Stomach smooth muscle (tissue), 2 donors: Measurements from ENCODE around the gene KAZN.

ENCODE experiments used
- H3K27ac ChIP-seq: one replicate; pipeline ENCODE4 v1.7.0; 2013; ENCODE audit warnings: mild to moderate bottlenecking, low read length, inconsistent platforms
- H3K27me3 ChIP-seq, 2 donors: one replicate each; pipeline ENCODE4 v1.7.0; 2013; ENCODE audit warnings: low read length in 2 of 2; ENCODE audit not compliant: insufficient read depth in 2 of 2, control insufficient read depth in 1 of 2
- H3K36me3 ChIP-seq, 2 donors: one replicate each; pipeline ENCODE4 v1.7.0; 2013; ENCODE audit warnings: low read length in 2 of 2; ENCODE audit not compliant: control insufficient read depth in 2 of 2, insufficient read depth in 2 of 2
- H3K4me1 ChIP-seq: one replicate; pipeline ENCODE4 v1.7.0; 2013; ENCODE audit warnings: low read length; ENCODE audit not compliant: control insufficient read depth, insufficient read depth
- H3K4me3 ChIP-seq, 2 donors: one replicate each; pipeline ENCODE4 v1.7.0; 2013; ENCODE audit warnings: low read length in 2 of 2
- H3K9ac ChIP-seq, 2 donors: one replicate each; pipeline ENCODE4 v1.7.0; 2013; ENCODE audit warnings: low read length in 2 of 2, mild to moderate bottlenecking in 1 of 2
- H3K9me3 ChIP-seq, 2 donors: one replicate each; pipeline ENCODE4 v1.7.0; 2013; ENCODE audit warnings: low read length in 2 of 2; ENCODE audit not compliant: control insufficient read depth in 2 of 2
- donor health status: healthy.
- donor health status: Pancreatic carcinoma.

The KAZN gene

GRCh38 chr1:15100121-15100879 lies 501.8 kb downstream of the KAZN start:
- Histone ChIP-seq H3K9ac (no peak overlapping the region), H3K27ac (no peak overlapping the region), H3K9me3 (peaks cover 3 to 11% of the 10 kb centered on the region in 2 donors), H3K27me3 (peaks cover 18 to 20% of the 10 kb centered on the region in 2 donors), H3K4me1 (no peaks in the 10 kb centered on the region), H3K36me3 (no peaks in the 10 kb centered on the region), H3K4me3 (no peak overlapping the region)

- no peak overlapping the region for H3K9ac ChIP-seq
Measured at GRCh38 chr1:15100880-15101760, 502.6 kb downstream of the KAZN start.

GRCh38 chr1:15101801-15102200 lies 503.3 kb downstream of the KAZN start:
- H3K4me3 ChIP-seq = no peak overlapping the region
- no peaks in the 10 kb centered on the region for H3K4me1 ChIP-seq
- no peaks in the 10 kb centered on the region for H3K36me3 ChIP-seq
- H3K9ac ChIP-seq = no peak overlapping the region
- no peak overlapping the region for H3K27ac ChIP-seq
- peaks cover 21 to 24% of the 10 kb centered on the region in 2 donors for H3K27me3 ChIP-seq
- H3K9me3 ChIP-seq = peaks cover 3 to 11% of the 10 kb centered on the region in 2 donors

More at GRCh38 chr1:15100880-15101760, 502.6 kb downstream of the KAZN start:
- no peak overlapping the region for H3K27ac ChIP-seq
- H3K4me3 ChIP-seq = no peak overlapping the region
- H3K4me1 ChIP-seq = no peaks in the 10 kb centered on the region
- peaks cover 3 to 11% of the 10 kb centered on the region in 2 donors for H3K9me3 ChIP-seq
- no peaks in the 10 kb centered on the region for H3K36me3 ChIP-seq
- H3K27me3 ChIP-seq = peaks cover 20 to 21% of the 10 kb centered on the region in 2 donors

GRCh38 chr1:15102646-15103045 lies 504.2 kb downstream of the KAZN start:
- no peaks in the 10 kb centered on the region for H3K4me1 ChIP-seq
- H3K27ac ChIP-seq = no peak overlapping the region
- H3K4me3 ChIP-seq = no peak overlapping the region
- peaks cover 3 to 11% of the 10 kb centered on the region in 2 donors for H3K9me3 ChIP-seq
- no peaks in the 10 kb centered on the region for H3K36me3 ChIP-seq
- peaks cover 26 to 28% of the 10 kb centered on the region in 2 donors for H3K27me3 ChIP-seq
- H3K9ac ChIP-seq = no peak overlapping the region

- H3K4me1 ChIP-seq = no peaks in the 10 kb centered on the region
- peaks cover 3 to 11% of the 10 kb centered on the region in 2 donors for H3K9me3 ChIP-seq
- no peak overlapping the region for H3K27ac ChIP-seq
- no peaks in the 10 kb centered on the region for H3K36me3 ChIP-seq
- H3K4me3 ChIP-seq = no peak overlapping the region
- H3K9ac ChIP-seq = no peak overlapping the region
- peaks cover 26 to 28% of the 10 kb centered on the region in 2 donors for H3K27me3 ChIP-seq
Measured at GRCh38 chr1:15103211-15103610, 504.7 kb downstream of the KAZN start.

- H3K27me3 ChIP-seq = peaks cover 26 to 28% of the 10 kb centered on the region in 2 donors
- H3K9ac ChIP-seq = no peak overlapping the region
- H3K36me3 ChIP-seq = no peaks in the 10 kb centered on the region
- no peaks in the 10 kb centered on the region for H3K4me1 ChIP-seq
- no peak overlapping the region for H3K4me3 ChIP-seq
- peaks cover 3 to 11% of the 10 kb centered on the region in 2 donors for H3K9me3 ChIP-seq
- H3K27ac ChIP-seq = no peak overlapping the region
Measured at GRCh38 chr1:15103906-15104305, 505.4 kb downstream of the KAZN start.

GRCh38 chr1:15104768-15105167 lies 506.3 kb downstream of the KAZN start:
- H3K4me3 ChIP-seq = no peak overlapping the region
- peaks cover 20 to 25% of the 10 kb centered on the region in 2 donors for H3K27me3 ChIP-seq
- no peak overlapping the region for H3K27ac ChIP-seq
- H3K36me3 ChIP-seq = no peaks in the 10 kb centered on the region
- H3K4me1 ChIP-seq = no peaks in the 10 kb centered on the region
- peaks cover 3 to 11% of the 10 kb centered on the region in 2 donors for H3K9me3 ChIP-seq
- no peak overlapping the region for H3K9ac ChIP-seq

- Histone ChIP-seq H3K4me3 (no peak overlapping the region), H3K27ac (no peak overlapping the region), H3K36me3 (no peaks in the 10 kb centered on the region), H3K4me1 (no peaks in the 10 kb centered on the region), H3K9me3 (peaks cover 3 to 11% of the 10 kb centered on the region in 2 donors), H3K27me3 (peaks cover 10 to 11% of the 10 kb centered on the region in 2 donors), H3K9ac (no peak overlapping the region)
Measured at GRCh38 chr1:15106608-15107007, 508.1 kb downstream of the KAZN start.

- no peak overlapping the region for H3K9ac ChIP-seq
- H3K4me1 ChIP-seq = no peaks in the 10 kb centered on the region
- H3K27ac ChIP-seq = no peak overlapping the region
- H3K36me3 ChIP-seq = no peaks in the 10 kb centered on the region
- peaks cover 3 to 11% of the 10 kb centered on the region in 2 donors for H3K9me3 ChIP-seq
- H3K27me3 ChIP-seq = peaks cover 8 to 10% of the 10 kb centered on the region in 2 donors
- H3K4me3 ChIP-seq = no peak overlapping the region
Measured at GRCh38 chr1:15107058-15107687, 508.7 kb downstream of the KAZN start.

GRCh38 chr1:15107911-15108310 lies 509.4 kb downstream of the KAZN start:
- Histone ChIP-seq H3K4me3 (no peak overlapping the region), H3K36me3 (no peaks in the 10 kb centered on the region), H3K27ac (no peak overlapping the region), H3K27me3 (peaks cover 7 to 8% of the 10 kb centered on the region in 2 donors), H3K9ac (no peak overlapping the region), H3K9me3 (peaks cover 3 to 11% of the 10 kb centered on the region in 2 donors), H3K4me1 (no peaks in the 10 kb centered on the region)
